Activated naive CD4-positive, alpha-beta T cell (primary cell): ENCODE measurements around the gene ATPAF1.
"Not testable (repeated sequence)": the region's sequence is repeated elsewhere in the genome, so short reads cannot be mapped to it uniquely, and the experiment has no call there.

ENCODE experiments used
- DNase-seq, 4 experiments: peaks; one replicate each; lab custom pipeline; 2025; lab: John Stamatoyannopoulos, UW

The ATPAF1 gene

DNA sequence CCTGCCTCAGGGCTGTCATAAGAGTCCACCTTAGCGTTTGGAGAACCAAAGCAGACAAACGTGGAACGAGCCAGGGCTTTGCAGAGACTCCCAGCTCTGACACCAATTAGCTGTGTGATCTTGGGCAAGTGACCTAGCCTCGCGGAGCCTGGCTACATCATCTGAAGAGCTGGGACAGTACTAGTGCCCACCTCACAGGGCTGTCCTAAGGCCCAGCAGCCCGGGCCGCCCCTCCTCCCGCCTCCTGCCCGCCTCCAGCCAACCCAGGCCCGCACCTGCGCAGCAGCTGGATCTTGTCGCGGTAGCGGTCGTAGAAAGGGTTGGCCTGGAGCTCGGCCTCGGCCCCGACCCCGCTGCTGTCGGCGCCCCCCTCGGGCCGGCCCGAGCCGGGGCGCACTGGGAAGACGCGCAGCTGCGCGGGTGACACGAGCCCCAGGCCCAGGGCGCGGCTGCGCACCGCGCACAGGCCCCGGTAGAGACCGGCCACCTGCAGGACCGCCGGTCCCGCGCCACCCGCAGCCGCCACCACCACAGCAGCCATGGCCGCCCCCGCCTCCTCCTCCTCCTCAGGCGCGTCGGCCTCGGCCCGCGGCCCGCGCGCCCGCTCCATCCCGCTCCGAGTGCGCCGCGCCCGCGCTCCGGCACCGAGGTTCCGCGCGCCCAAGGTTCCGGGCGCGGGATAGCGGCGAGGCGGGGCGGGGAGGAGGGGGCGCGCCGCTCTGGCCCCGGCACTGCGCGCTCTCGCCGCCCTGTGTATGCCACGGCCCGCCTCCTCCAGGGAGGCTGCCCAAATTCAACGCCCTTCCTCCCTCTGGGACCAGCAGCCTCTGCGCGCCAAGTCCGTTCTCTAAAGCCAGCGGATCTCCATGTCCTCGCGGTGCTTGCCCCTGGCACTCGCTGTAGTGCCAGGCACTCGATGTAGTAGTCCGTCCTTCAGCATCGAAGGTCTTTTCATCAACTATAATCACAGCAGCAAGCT is at the start of gene ATPAF1:
Gene ATPAF1, minus strand, starts transcription at position 583 of the 979 bp plus-strand sequence. Its CDS starts 42 bp downstream, at position 541.
- peak in 3 of 4 experiments; percentile 20 to 54 (median 22) for DNase-seq

GRCh38 chr1:46717654-46718053 is 49.5 kb upstream of the ATPAF1 start:
- no peak for DNase-seq

DNA sequence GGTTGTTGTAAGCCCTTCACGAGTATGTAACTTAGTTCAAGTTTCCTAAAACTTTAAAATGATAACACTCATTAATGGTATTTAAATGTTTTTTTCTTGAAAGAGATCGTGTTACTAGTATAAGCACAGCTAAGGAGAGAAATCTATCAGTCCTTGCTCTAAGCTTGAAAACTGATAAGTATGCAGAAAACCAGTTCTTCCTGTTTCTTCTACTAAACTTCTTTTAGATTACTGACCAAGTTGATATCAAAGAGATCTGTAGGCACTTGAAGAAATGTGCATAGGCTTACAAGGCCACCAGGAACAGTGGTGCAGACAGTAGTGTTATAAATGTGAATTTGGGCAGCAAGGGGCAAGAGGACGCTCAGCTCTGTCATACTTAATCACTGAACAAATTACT is 46.8 kb upstream of the ATPAF1 start:
- no peak for DNase-seq

- no peak for DNase-seq
These were observed 40.0 kb upstream of the ATPAF1 start for GRCh38 chr1:46708121-46708520.

DNA sequence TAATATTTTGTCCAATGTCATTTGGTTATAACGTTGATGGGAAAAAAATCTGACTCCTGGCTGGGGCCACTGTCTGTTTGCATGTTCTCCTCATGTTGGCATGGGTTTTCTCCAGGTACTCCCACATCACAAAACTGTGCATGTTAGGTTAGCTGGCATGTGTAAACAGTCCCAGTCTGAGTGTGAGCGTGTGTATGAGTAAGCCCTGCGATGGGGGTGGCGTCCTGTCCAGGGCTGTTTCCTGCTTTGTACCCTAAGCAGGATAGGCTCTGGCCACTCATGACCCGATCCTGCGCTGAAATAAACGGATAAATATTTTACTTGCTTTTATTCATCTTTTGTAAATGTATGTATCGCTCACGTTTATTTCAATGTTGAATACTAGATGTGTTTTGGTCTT is 37.2 kb upstream of the ATPAF1 start:
- DNase-seq, result no peak

GRCh38 chr1:46703927-46704641 is 35.9 kb upstream of the ATPAF1 start:
- no peak for DNase-seq

- no peak for DNase-seq
These were observed 31.5 kb upstream of the ATPAF1 start for GRCh38 chr1:46699666-46700065.

GRCh38 chr1:46697053-46697452 is 28.9 kb upstream of the ATPAF1 start:
- no peak for DNase-seq

DNA sequence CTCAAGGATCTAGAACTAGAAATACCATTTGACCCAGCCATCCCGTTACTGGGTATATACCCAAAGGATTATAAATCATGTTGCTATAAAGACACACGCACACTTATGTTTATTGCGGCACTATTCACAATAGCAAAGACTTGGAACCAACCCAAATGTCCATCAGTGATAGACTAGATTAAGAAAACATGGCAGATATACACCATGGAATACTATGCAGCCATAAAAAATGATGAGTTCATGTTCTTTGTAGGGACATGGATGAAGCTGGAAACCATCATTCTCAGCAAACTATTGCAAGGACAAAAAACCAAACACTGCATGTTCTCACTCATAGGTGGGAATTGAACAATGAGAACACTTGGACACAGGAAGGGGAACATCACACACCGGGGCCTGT is 26.5 kb upstream of the ATPAF1 start:
- DNase-seq, result not testable (repeated sequence)

GRCh38 chr1:46692811-46693770 is 24.9 kb upstream of the ATPAF1 start:
- DNase-seq, result no peak

- no peak for DNase-seq
These were observed 24.0 kb upstream of the ATPAF1 start for GRCh38 chr1:46691997-46692790.

DNA sequence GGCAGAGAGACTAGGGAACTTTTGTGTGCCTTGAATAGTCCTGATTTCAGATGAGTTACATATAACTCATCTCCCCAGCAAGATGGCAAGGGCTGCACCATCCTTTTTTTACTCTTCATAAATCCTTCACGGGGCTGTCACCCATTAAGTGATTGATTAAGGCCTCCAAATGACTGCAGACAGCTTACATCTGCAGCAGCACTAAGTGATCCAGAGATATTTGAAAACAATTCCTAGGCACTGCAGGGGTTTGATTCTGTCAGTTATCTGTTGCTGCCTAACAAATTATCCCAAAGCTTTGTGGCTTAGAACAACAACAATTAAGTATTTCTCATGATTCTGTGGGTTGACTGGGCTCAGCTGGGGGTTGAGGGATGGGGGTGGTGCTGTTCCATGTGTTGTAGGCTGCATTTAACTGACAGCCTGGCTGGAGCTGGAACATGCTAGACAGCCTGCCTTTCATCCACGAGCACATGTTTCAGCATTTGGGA is 22.8 kb upstream of the ATPAF1 start:
- no peak for DNase-seq

GRCh38 chr1:46689897-46690296 is 21.7 kb upstream of the ATPAF1 start:
- DNase-seq, result no peak

DNA sequence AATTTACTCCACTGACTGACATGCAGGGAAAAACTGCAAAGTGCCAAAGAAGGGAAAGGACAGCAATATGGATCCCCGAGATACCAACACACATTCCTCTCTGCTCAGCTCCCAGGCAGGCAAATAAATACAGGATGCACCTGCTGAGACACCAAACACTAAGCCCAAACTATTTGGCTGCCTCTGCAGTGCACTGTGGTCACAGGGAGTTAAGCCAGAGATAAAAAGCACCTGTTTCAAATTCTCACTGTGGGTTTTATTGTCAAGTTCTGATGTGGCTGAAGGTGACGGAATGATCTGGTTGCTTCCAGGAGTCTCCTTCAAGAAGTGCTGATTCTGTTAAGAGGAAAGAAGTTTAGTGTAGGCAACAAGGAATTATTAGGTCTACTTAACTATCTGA is 21.2 kb upstream of the ATPAF1 start:
- no peak for DNase-seq

GRCh38 chr1:46687921-46688509 is 19.9 kb upstream of the ATPAF1 start:
- no peak for DNase-seq

- no peak for DNase-seq
These were observed 19.0 kb upstream of the ATPAF1 start for GRCh38 chr1:46687093-46687659.

GRCh38 chr1:46686255-46686654 is 18.1 kb upstream of the ATPAF1 start:
- DNase-seq, result no peak

GRCh38 chr1:46684670-46685069 is 16.5 kb upstream of the ATPAF1 start:
- no peak for DNase-seq

DNA sequence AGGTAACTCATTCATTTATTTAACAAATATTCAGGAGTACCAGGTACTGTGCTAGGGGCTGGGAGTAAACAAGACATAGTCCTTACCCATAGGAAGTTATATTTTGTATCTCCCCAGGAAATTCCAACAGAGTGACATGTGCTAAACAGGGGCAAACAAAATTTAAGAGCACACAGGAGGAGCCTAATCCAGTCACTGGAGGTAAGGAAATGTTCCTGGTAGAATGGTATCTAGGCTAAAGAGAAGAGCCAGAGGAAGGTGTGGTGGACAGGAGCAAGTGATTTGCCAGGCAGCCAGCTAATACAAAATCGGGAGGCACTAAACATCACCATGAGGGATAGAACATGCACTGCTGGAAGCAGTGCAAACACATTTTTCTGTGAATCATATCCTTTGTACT is 13.9 kb upstream of the ATPAF1 start:
- DNase-seq, result no peak
